HL-60 (cell line): ENCODE data around the gene TTC13.

Source experiments
- DNase-seq, 2 experiments: peaks; one replicate each; pipeline ENCODE4 v3.0.0-alpha.2; 2010 to 2020; ENCODE audit warnings: low read depth in 1 of 2, low spot score in 1 of 2
- H3K27ac ChIP-seq: fragments of 250-450 bp; sonication (Bioruptor Pico); replicated peaks from 2 replicates; pipeline ENCODE4 v1.5.1; 2020; ENCODE audit warnings: mild to moderate bottlenecking, moderate library complexity
- H3K27me3 ChIP-seq: fragments of 250-450 bp; sonication (Bioruptor Pico); 2 replicates; pipeline ENCODE4 v1.5.1; 2021; ENCODE audit warnings: mild to moderate bottlenecking, moderate library complexity; ENCODE audit not compliant: insufficient read depth, poor library complexity, severe bottlenecking
- H3K4me3 ChIP-seq: replicated peaks from 2 replicates; pipeline ENCODE4 v1.5.1; 2011; ENCODE audit warnings: mild to moderate bottlenecking, control low read depth, low read length; ENCODE audit not compliant: insufficient read depth
- GABPA ChIP-seq: IDR thresholded peaks from 2 replicates; pipeline ENCODE4 v1.6.1; 2012; ENCODE audit warnings: low read depth
- POLR2AphosphoS5 ChIP-seq: IDR thresholded peaks from 2 replicates; pipeline ENCODE4 v1.6.1; 2012; ENCODE audit warnings: low read depth
- SPI1 ChIP-seq: IDR thresholded peaks from 2 replicates; pipeline ENCODE4 v1.6.1; 2012; ENCODE audit warnings: low read depth, mild to moderate bottlenecking, borderline replicate concordance
- TF ChIP-seq, protein P1 (sequence below): IDR thresholded peaks from 2 replicates; pipeline ENCODE4 v1.6.1; 2012; ENCODE audit warnings: low read depth; ENCODE audit not compliant: insufficient replicate concordance
- TF ChIP-seq, protein P2 (sequence below): IDR thresholded peaks from one replicate; pipeline ENCODE4 v1.5.1; 2011; ENCODE audit warnings: low read length, control low read depth, inconsistent platforms; ENCODE audit not compliant: insufficient read depth

Gene TTC13

GRCh38 chr1:230925608-230926007 lies 53.1 kb downstream of the TTC13 start:
- Histone ChIP-seq H3K4me3 (no peak overlapping the region), H3K27ac (no peak overlapping the region), H3K27me3 (no peaks in the 10 kb centered on the region)
- TF ChIP-seq, protein P1, sequence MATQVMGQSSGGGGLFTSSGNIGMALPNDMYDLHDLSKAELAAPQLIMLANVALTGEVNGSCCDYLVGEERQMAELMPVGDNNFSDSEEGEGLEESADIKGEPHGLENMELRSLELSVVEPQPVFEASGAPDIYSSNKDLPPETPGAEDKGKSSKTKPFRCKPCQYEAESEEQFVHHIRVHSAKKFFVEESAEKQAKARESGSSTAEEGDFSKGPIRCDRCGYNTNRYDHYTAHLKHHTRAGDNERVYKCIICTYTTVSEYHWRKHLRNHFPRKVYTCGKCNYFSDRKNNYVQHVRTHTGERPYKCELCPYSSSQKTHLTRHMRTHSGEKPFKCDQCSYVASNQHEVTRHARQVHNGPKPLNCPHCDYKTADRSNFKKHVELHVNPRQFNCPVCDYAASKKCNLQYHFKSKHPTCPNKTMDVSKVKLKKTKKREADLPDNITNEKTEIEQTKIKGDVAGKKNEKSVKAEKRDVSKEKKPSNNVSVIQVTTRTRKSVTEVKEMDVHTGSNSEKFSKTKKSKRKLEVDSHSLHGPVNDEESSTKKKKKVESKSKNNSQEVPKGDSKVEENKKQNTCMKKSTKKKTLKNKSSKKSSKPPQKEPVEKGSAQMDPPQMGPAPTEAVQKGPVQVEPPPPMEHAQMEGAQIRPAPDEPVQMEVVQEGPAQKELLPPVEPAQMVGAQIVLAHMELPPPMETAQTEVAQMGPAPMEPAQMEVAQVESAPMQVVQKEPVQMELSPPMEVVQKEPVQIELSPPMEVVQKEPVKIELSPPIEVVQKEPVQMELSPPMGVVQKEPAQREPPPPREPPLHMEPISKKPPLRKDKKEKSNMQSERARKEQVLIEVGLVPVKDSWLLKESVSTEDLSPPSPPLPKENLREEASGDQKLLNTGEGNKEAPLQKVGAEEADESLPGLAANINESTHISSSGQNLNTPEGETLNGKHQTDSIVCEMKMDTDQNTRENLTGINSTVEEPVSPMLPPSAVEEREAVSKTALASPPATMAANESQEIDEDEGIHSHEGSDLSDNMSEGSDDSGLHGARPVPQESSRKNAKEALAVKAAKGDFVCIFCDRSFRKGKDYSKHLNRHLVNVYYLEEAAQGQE, result no peak
- no peak for TF ChIP-seq GABPA
- TF ChIP-seq SPI1, result no peak
- no peak for DNase-seq

GRCh38 chr1:230923176-230923575 lies 55.5 kb downstream of the TTC13 start:
- Histone ChIP-seq H3K4me3 (no peak overlapping the region), H3K27ac (no peak overlapping the region), H3K27me3 (no peaks in the 10 kb centered on the region)
- no peak for DNase-seq
- TF ChIP-seq GABPA, result no peak

- Histone ChIP-seq H3K27me3 (no peaks in the 10 kb centered on the region), H3K4me3 (no peak overlapping the region), H3K27ac (no peak overlapping the region)
- DNase-seq, result no peak
- TF ChIP-seq POLR2AphosphoS5 (no peak), GABPA (no peak), SPI1 (no peak)
- TF ChIP-seq, protein P1, result no peak
- TF ChIP-seq, protein P2, sequence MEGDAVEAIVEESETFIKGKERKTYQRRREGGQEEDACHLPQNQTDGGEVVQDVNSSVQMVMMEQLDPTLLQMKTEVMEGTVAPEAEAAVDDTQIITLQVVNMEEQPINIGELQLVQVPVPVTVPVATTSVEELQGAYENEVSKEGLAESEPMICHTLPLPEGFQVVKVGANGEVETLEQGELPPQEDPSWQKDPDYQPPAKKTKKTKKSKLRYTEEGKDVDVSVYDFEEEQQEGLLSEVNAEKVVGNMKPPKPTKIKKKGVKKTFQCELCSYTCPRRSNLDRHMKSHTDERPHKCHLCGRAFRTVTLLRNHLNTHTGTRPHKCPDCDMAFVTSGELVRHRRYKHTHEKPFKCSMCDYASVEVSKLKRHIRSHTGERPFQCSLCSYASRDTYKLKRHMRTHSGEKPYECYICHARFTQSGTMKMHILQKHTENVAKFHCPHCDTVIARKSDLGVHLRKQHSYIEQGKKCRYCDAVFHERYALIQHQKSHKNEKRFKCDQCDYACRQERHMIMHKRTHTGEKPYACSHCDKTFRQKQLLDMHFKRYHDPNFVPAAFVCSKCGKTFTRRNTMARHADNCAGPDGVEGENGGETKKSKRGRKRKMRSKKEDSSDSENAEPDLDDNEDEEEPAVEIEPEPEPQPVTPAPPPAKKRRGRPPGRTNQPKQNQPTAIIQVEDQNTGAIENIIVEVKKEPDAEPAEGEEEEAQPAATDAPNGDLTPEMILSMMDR, result no peak
Measured at GRCh38 chr1:230922620-230923019, 56.0 kb downstream of the TTC13 start.

- no peak overlapping the region for H3K27ac ChIP-seq
- DNase-seq, result no peak
- H3K27me3 ChIP-seq, result no peaks in the 10 kb centered on the region
- no peak overlapping the region for H3K4me3 ChIP-seq
- TF ChIP-seq SPI1, result no peak
- TF ChIP-seq, protein P2, result no peak
- TF ChIP-seq, protein P1, result no peak
- TF ChIP-seq GABPA, result no peak
- no peak for TF ChIP-seq POLR2AphosphoS5
Measured at GRCh38 chr1:230919207-230919606, 59.5 kb downstream of the TTC13 start.
